HG02970 (cell line): ENCODE results near the gene ZNF385D.

Source experiments
- ATAC-seq: cut with Tn5 transposase; IDR thresholded peaks from one replicate; pipeline ENCODE4 v1.9.1; 2021; ENCODE audit warnings: mild to moderate bottlenecking, moderate library complexity, moderate number of reproducible peaks; ENCODE audit not compliant: unreplicated experiment, low FRiP score

ZNF385D gene

GRCh38 chr3:21620511-21621155 lies 130.4 kb downstream of the ZNF385D start:
- ATAC-seq: no peak

- ATAC-seq: no peak
These were observed 132.3 kb downstream of the ZNF385D start for GRCh38 chr3:21618695-21619094.

GRCh38 chr3:21613372-21614070 lies 137.5 kb downstream of the ZNF385D start:
- no peak for ATAC-seq

- no peak for ATAC-seq
These were observed 149.8 kb downstream of the ZNF385D start for GRCh38 chr3:21601178-21601577.

DNA sequence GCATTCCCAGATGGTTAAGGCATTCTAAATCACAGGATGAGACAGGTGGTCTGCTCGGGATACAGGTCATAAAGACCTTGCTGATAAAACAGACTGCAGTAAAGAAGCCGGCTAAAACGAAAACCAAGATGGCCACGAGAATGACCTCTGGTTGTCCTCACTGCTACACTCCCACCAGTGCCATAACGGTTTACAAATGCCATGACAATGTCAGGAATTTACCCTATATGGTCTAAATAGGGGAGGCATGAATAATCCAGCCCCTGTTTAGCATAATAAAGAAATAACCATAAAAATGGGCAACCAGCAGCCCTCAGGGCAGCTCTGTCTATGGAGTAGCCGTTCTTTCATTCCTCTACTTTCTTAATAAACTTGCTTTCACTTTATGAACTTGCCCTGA lies 151.1 kb downstream of the ZNF385D start:
- ATAC-seq: no peak

GRCh38 chr3:21592828-21593227 lies 158.2 kb downstream of the ZNF385D start:
- no peak for ATAC-seq

- ATAC-seq: no peak
These were observed 163.1 kb downstream of the ZNF385D start for GRCh38 chr3:21587894-21588293.

DNA sequence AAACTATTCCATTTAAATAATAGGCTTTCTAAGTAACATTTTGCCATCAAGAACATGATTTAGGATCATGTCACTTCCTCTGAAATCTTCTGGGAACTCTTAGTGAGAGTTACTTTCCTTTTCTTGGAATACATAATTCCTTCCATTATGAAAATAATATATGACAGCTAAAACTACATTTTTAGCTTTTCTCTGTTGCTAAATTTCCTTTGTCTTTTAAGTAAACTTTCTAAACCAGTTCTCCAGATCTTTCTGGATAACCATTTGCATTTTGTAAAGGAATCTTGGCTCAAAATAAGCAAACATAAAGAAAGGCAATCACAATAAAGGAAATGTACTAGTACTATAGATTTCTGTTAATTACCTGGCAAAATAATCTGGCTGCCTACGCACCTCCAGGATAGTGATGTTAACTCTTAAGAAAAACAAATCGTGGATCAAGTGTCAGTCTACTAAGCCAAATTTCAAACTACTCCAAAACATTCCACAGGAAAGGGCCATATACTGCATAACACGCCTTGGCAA lies 165.7 kb downstream of the ZNF385D start:
- no peak for ATAC-seq

- ATAC-seq: no peak
These were observed 177.7 kb downstream of the ZNF385D start for GRCh38 chr3:21573291-21573690.

DNA sequence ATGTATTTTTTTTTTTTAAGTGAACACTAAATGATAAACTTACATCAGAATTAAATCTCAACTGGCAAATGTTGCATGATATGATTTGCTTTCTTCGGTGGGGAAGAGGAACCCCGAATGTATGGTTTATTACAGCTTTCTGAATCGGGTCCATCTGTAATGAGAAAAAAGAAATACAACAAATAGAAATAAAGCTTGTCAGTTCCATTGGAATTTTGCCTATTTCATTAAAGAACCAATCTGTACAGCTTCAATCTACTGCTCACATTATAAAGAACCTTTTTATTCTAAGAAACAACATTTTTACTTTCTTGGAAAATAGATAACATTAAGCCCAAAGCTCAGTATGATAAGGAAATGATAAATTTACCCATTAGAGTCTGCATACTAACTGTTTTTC lies 186.5 kb downstream of the ZNF385D start:
- no peak for ATAC-seq

DNA sequence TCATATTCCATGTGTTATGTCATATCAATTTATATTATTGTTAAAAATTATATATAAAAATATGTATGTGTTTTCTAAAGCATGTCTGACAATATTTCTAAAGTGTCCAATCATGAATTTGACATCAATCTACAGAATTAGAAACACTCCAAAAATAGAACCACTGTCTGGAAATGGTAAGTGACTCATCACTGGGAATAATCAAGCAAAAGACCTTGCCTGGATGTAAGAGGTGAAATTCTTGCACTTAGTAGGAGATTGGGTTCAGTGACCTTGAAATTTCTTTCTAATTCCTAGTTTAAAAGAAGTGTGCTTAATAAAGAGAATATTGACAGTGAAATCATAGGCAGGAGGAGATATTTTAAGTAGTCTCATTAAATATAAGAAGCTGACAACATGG lies 188.8 kb downstream of the ZNF385D start:
- ATAC-seq: no peak

DNA sequence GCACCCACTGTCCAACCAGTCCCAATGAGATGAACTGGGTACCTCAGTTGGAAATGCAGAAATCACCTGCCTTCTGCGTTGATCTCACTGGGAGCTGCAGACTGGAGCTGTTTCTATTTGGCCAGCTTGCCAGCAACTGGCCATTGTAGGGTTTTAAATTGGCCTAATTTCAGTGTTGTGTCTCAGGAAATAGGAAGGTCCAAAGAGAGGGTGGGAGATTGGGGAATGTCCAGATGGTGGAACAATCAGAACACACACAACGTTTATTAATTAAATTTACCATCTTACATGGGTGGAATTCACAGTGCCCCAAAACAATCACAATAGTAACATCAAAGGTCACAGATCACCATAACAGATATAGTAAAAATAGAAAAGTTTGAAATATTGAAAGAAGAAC lies 189.5 kb downstream of the ZNF385D start:
- no peak for ATAC-seq

DNA sequence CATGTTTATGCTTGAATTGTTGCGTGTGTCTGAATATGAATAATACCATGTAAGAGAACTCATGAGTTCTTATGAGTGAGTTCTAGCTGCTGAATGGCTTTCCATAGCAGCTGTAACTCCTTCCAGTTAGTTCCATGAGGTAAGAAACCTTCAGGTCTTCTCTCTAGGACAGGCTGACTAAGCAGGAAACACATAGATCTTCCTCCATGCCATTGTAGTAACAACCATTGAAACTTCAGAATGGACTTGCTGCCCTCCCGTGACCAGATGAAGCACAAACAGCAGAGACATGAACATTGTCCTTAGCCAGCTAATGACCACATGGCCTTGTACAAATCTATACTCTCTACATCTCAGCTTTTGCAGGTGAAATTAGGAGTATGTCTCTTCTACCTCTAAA lies 200.0 kb downstream of the ZNF385D start:
- no peak for ATAC-seq

GRCh38 chr3:21544076-21544462 lies 206.9 kb downstream of the ZNF385D start:
- ATAC-seq: no peak

DNA sequence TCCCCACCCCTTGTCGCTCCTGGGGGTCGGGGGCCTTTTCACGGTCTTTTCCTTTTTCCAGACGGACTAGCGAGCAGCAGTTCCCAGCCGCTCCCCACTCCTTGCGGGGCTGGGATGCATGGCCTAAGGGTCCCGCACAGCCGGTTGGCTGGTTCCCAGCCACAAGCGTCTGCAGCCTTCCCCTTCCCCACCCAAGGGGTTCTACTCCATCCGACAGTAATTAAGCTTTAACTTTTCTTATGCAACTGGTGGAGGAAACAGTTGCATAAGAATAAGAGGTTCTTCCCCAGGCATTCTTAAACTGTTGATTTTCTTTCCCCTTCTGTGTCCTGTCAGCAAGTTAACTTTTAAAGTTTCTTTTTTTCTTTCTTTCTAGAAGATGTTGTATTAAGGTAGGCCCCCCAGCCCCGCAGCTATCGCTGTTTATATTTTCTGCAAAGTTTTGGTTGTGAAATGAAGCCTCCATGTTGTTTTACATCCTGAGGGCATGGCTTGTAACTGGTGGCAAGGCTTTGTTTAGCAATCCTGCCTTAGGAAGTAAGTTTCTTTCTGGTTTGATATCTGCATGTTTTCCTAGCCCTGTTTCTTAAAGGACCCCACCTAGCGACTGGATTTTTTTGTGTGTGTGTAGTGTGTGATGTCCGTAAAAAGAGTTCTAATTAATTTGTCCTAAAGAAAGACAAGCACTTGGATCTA lies 207.5 kb downstream of the ZNF385D start:
- ATAC-seq: no peak

DNA sequence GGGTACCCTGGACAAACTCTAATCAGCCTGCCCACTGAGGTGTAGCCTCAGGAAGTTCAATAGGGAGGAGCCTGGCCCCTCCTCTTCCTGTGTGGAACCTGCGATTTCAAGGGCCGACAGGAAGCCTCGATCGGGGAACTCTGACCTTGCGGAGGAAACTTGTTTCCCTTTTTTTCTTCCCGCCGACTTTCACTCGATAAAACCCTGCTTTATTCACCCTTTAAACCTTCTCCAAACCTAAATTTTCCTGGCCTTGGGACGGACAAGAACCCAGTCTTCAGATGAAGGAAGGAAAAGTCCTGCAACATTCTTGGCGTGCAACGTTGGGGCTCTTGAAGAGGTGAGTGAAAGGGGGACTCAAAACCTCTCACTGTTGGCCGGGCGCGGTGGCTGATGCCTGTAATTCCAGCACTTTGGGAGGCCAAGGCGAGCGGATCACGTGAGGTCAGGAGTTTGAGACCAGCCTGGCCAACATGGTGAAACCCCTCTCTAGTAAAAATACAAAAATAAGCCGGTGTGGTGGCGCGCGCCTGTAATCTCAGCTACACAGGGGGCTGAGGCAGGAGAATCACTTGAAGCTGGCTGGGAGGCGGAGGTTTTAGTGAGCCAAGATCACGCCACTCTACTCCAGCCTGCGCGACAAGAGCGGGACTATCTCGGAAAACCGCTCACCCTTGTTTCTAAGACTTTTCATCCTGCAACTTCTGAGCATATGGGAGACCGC lies 208.2 kb downstream of the ZNF385D start:
- no peak for ATAC-seq

- ATAC-seq: no peak
These were observed 210.7 kb downstream of the ZNF385D start for GRCh38 chr3:21540265-21540664.

DNA sequence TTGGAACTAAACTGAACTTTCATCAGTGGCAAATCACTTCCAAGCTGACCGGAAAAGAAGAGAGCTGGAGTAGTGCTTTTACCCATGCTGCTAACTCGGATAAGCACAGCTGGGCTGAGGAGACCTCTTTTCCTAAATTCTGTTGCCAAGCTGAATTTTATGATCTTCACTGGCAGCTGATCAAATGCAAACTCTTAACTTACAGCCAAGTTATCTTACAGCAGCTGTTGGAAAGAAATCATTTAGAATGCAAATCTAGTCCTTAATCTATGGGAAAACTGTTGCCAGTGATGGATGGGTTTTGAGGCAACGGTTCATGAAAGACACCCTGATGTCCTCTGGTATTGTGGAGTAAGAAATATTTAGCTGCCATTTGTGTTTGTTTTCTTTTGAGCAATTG lies 216.5 kb downstream of the ZNF385D start:
- no peak for ATAC-seq

DNA sequence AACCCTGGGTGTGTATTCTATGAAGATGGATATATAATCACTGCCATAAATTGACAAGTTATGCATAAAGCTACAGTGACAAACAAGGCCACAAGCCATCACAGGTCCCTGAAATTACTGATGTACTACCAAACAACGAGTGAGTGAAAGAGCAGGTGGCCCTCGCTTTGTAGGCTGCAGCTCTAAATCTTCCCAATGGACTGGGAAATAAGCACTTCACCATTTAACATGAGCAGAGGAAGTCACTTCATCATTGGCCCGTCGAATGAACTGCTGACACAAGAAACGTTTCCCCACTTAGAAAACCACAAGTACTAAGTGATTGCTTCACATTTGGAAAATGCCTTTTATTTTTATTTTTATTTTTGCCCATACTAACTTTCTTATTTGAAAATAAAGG lies 218.0 kb downstream of the ZNF385D start:
- ATAC-seq: no peak

DNA sequence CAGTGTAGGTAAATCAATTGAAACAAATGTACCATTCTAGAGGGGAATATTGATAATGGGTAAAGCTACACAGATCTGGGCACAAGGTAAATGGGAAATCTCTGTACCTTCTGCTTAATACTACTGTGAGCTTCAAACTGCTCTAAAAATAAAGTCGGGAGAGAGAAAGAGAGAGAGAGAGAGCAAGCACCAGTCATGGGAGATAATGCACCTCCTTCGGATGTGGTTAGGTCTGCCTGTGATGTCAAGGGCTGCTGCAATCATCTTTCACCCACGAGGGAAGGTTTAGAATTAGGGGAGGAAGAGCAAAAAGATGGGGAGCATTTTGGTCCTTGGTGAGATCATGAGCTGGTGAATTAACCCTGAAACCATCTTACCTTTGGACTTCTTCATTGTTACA lies 219.1 kb downstream of the ZNF385D start:
- no peak for ATAC-seq
